ENCODE measurements around the gene ALDH6A1. TPM values are rescaled to one million over a fixed set of nuclear protein-coding genes. Genes with fewer than 3 reads are reported as not detected.

Gene ALDH6A1
- total RNA-seq, 1 experiment from 2014 or later = 30.0 TPM

- Mint-ChIP-seq H3K4me1 (ENCODE audit: low read depth, unreplicated experiment) (peaks cover 7% of the 10 kb centered on the region), H3K27me3 (ENCODE audit: insufficient read depth, unreplicated experiment) (no peaks in the 10 kb centered on the region), H3K27ac (ENCODE audit: unreplicated experiment) (no peak overlapping the region), H3K9me3 (ENCODE audit: unreplicated experiment) (no peaks in the 10 kb centered on the region), H3K4me3 (ENCODE audit: unreplicated experiment) (no peak overlapping the region), H3K36me3 (ENCODE audit: insufficient read depth, unreplicated experiment) (peaks cover 5% of the 10 kb centered on the region)
- DNase-seq = no peak
- intact Hi-C loops (cut with micrococcal nuclease; ENCODE audit: unreplicated experiment) = no loop called here
- no peaks in the 10 kb centered on the region for H3K4me1 ChIP-seq
- ChIA-PET CTCF (no interaction called here), POLR2A (no interaction called here)
- no peaks in the 10 kb centered on the region for H3K27me3 ChIP-seq (replicated peaks; ENCODE audit: control insufficient read depth, insufficient read depth, low read length)
- H3K36me3 ChIP-seq (ENCODE audit: control insufficient read depth, insufficient read depth, low read length) = no peaks in the 10 kb centered on the region
- no peak overlapping the region for H3K4me3 ChIP-seq (ENCODE audit: low read depth, low read length)
- BruUV-seq (replicated peaks) = no TSS peak
- TF ChIP-seq CTCF (IDR thresholded peaks at IDR 0.05; ENCODE audit: insufficient read depth in 1 of 2, low read depth in 1 of 2, low read length in 1 of 2, severe bottlenecking in 1 of 2, unreplicated experiment in 1 of 2) = no peak
- no peaks in the 10 kb centered on the region for H3K9me3 ChIP-seq
Measured at GRCh38 chr14:74064883-74065282, 19.4 kb downstream of the ALDH6A1 start.

GRCh38 chr14:74064426-74064825 lies 19.8 kb downstream of the ALDH6A1 start:
- Histone ChIP-seq H3K27me3 (replicated peaks; ENCODE audit: control insufficient read depth, insufficient read depth, low read length) (no peaks in the 10 kb centered on the region), H3K36me3 (ENCODE audit: control insufficient read depth, insufficient read depth, low read length) (no peaks in the 10 kb centered on the region), H3K4me1 (no peaks in the 10 kb centered on the region), H3K4me3 (ENCODE audit: low read depth, low read length) (no peak overlapping the region), H3K9me3 (no peaks in the 10 kb centered on the region)
- H3K27me3 Mint-ChIP-seq (ENCODE audit: insufficient read depth, unreplicated experiment) = no peaks in the 10 kb centered on the region
- H3K27ac Mint-ChIP-seq (ENCODE audit: unreplicated experiment) = no peak overlapping the region
- intact Hi-C loops (cut with micrococcal nuclease; ENCODE audit: unreplicated experiment) = no loop called here
- no TSS peak for BruUV-seq (replicated peaks)
- CTCF ChIA-PET = no interaction called here
- POLR2A ChIA-PET = no interaction called here
- TF ChIP-seq CTCF (IDR thresholded peaks at IDR 0.05; ENCODE audit: insufficient read depth in 1 of 2, low read depth in 1 of 2, low read length in 1 of 2, severe bottlenecking in 1 of 2, unreplicated experiment in 1 of 2) = no peak
- no peak for DNase-seq
- peaks cover 7% of the 10 kb centered on the region for H3K4me1 Mint-ChIP-seq (ENCODE audit: low read depth, unreplicated experiment)
- H3K9me3 Mint-ChIP-seq (ENCODE audit: unreplicated experiment) = no peaks in the 10 kb centered on the region
- H3K4me3 Mint-ChIP-seq (ENCODE audit: unreplicated experiment) = no peak overlapping the region
- peaks cover under 1% of the 10 kb centered on the region for H3K36me3 Mint-ChIP-seq (ENCODE audit: insufficient read depth, unreplicated experiment)

- Histone ChIP-seq H3K27me3 (replicated peaks; ENCODE audit: control insufficient read depth, insufficient read depth, low read length) (no peaks in the 10 kb centered on the region), H3K4me1 (no peaks in the 10 kb centered on the region), H3K9me3 (no peaks in the 10 kb centered on the region), H3K36me3 (ENCODE audit: control insufficient read depth, insufficient read depth, low read length) (no peaks in the 10 kb centered on the region), H3K4me3 (ENCODE audit: low read depth, low read length) (no peak overlapping the region)
- no peak for TF ChIP-seq CTCF (IDR thresholded peaks at IDR 0.05; ENCODE audit: insufficient read depth in 1 of 2, low read depth in 1 of 2, low read length in 1 of 2, severe bottlenecking in 1 of 2, unreplicated experiment in 1 of 2)
- Mint-ChIP-seq H3K9me3 (ENCODE audit: unreplicated experiment) (no peaks in the 10 kb centered on the region), H3K36me3 (ENCODE audit: insufficient read depth, unreplicated experiment) (peaks cover 6% of the 10 kb centered on the region), H3K27ac (ENCODE audit: unreplicated experiment) (no peak overlapping the region), H3K27me3 (ENCODE audit: insufficient read depth, unreplicated experiment) (no peaks in the 10 kb centered on the region), H3K4me3 (ENCODE audit: unreplicated experiment) (no peak overlapping the region), H3K4me1 (ENCODE audit: low read depth, unreplicated experiment) (peaks cover 7% of the 10 kb centered on the region)
- intact Hi-C loops (cut with micrococcal nuclease; ENCODE audit: unreplicated experiment) = no loop called here
- no TSS peak for BruUV-seq (replicated peaks)
- ChIA-PET POLR2A (no interaction called here), CTCF (no interaction called here)
- DNase-seq = no peak
Measured at GRCh38 chr14:74062809-74063150, 21.5 kb downstream of the ALDH6A1 start.

Data from Caco-2 (cell line).